Stomach smooth muscle (tissue), 2 donors: ENCODE data around the gene METTL25.

Experiments used
- H3K27ac ChIP-seq: one replicate; pipeline ENCODE4 v1.7.0; 2013; ENCODE audit warnings: mild to moderate bottlenecking, low read length, inconsistent platforms
- H3K27me3 ChIP-seq, 2 donors: one replicate each; pipeline ENCODE4 v1.7.0; 2013; ENCODE audit warnings: low read length in 2 of 2; ENCODE audit not compliant: insufficient read depth in 2 of 2, control insufficient read depth in 1 of 2
- H3K36me3 ChIP-seq, 2 donors: one replicate each; pipeline ENCODE4 v1.7.0; 2013; ENCODE audit warnings: low read length in 2 of 2; ENCODE audit not compliant: control insufficient read depth in 2 of 2, insufficient read depth in 2 of 2
- H3K4me1 ChIP-seq: one replicate; pipeline ENCODE4 v1.7.0; 2013; ENCODE audit warnings: low read length; ENCODE audit not compliant: control insufficient read depth, insufficient read depth
- H3K4me3 ChIP-seq, 2 donors: one replicate each; pipeline ENCODE4 v1.7.0; 2013; ENCODE audit warnings: low read length in 2 of 2
- H3K9ac ChIP-seq, 2 donors: one replicate each; pipeline ENCODE4 v1.7.0; 2013; ENCODE audit warnings: low read length in 2 of 2, mild to moderate bottlenecking in 1 of 2
- H3K9me3 ChIP-seq, 2 donors: one replicate each; pipeline ENCODE4 v1.7.0; 2013; ENCODE audit warnings: low read length in 2 of 2; ENCODE audit not compliant: control insufficient read depth in 2 of 2
- donor health status: healthy.
- donor health status: Pancreatic carcinoma.

The METTL25 gene

GRCh38 chr12:82522762-82523161 is 164.4 kb downstream of the METTL25 start:
- Histone ChIP-seq H3K9ac (no peak overlapping the region), H3K9me3 (no peaks in the 10 kb centered on the region), H3K4me1 (no peaks in the 10 kb centered on the region), H3K27ac (no peak overlapping the region), H3K4me3 (no peak overlapping the region), H3K36me3 (no peaks in the 10 kb centered on the region), H3K27me3 (no peaks in the 10 kb centered on the region)

GRCh38 chr12:82523996-82524395 is 165.7 kb downstream of the METTL25 start:
- no peaks in the 10 kb centered on the region for H3K27me3 ChIP-seq
- no peaks in the 10 kb centered on the region for H3K4me1 ChIP-seq
- H3K4me3 ChIP-seq = no peak overlapping the region
- no peaks in the 10 kb centered on the region for H3K9me3 ChIP-seq
- H3K9ac ChIP-seq = no peak overlapping the region
- no peak overlapping the region for H3K27ac ChIP-seq
- H3K36me3 ChIP-seq = no peaks in the 10 kb centered on the region

GRCh38 chr12:82524641-82525040 is 166.3 kb downstream of the METTL25 start:
- Histone ChIP-seq H3K4me3 (no peak overlapping the region), H3K9me3 (no peaks in the 10 kb centered on the region), H3K4me1 (no peaks in the 10 kb centered on the region), H3K36me3 (no peaks in the 10 kb centered on the region), H3K9ac (no peak overlapping the region), H3K27ac (no peak overlapping the region), H3K27me3 (no peaks in the 10 kb centered on the region)

- no peaks in the 10 kb centered on the region for H3K27me3 ChIP-seq
- no peak overlapping the region for H3K4me3 ChIP-seq
- no peak overlapping the region for H3K27ac ChIP-seq
- H3K9me3 ChIP-seq = no peaks in the 10 kb centered on the region
- no peak overlapping the region for H3K9ac ChIP-seq
- H3K36me3 ChIP-seq = no peaks in the 10 kb centered on the region
- H3K4me1 ChIP-seq = no peaks in the 10 kb centered on the region
These were observed 167.3 kb downstream of the METTL25 start for GRCh38 chr12:82525616-82526015.

- no peaks in the 10 kb centered on the region for H3K9me3 ChIP-seq
- H3K27ac ChIP-seq = no peak overlapping the region
- no peaks in the 10 kb centered on the region for H3K4me1 ChIP-seq
- no peak overlapping the region for H3K9ac ChIP-seq
- H3K36me3 ChIP-seq = no peaks in the 10 kb centered on the region
- no peaks in the 10 kb centered on the region for H3K27me3 ChIP-seq
- no peak overlapping the region for H3K4me3 ChIP-seq
These were observed 168.9 kb downstream of the METTL25 start for GRCh38 chr12:82527165-82527780.
